Esophagus muscularis mucosa (tissue), 3 donors: ENCODE measurements around the gene FAN1.

Source experiments
- POLR2A ChIP-seq: fragments of 450-650 bp; IDR thresholded peaks from one replicate; pipeline ENCODE4 v1.6.1; 2017; ENCODE audit warnings: antibody characterized with exemption, moderate library complexity, mild to moderate bottlenecking, low read depth
- TF ChIP-seq, protein P1 (sequence below), 3 experiments: fragments of 200-600 bp in 2 of 3; fragments of 450-650 bp in 1 of 3; sonication (generic) in 2 of 3; IDR thresholded peaks; one replicate each; pipeline ENCODE4 v1.5.1; 2017 to 2019; ENCODE audit warnings: antibody characterized with exemption in 3 of 3, mild to moderate bottlenecking in 2 of 3, moderate library complexity in 1 of 3

DNA sequence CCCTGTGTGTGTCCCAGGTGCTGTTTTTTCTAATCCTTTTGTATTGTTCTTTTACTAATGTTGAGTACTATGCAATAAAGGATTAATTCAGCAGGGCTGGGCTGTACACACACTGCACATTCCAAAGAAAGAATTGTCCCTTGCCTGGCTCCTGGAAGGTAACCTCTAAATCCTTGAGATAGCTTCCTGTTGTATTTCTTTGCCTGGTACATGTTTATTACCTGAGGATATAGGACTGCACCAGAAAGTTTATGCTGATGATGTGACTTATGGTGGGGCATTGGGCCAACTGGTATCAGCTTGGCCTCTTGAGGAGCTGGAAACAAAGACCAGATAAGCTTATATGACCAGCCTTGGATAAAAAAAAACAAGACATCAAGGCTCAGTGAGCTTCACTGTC, 26.6 kb upstream of the FAN1 start:
- TF ChIP-seq, protein P1, sequence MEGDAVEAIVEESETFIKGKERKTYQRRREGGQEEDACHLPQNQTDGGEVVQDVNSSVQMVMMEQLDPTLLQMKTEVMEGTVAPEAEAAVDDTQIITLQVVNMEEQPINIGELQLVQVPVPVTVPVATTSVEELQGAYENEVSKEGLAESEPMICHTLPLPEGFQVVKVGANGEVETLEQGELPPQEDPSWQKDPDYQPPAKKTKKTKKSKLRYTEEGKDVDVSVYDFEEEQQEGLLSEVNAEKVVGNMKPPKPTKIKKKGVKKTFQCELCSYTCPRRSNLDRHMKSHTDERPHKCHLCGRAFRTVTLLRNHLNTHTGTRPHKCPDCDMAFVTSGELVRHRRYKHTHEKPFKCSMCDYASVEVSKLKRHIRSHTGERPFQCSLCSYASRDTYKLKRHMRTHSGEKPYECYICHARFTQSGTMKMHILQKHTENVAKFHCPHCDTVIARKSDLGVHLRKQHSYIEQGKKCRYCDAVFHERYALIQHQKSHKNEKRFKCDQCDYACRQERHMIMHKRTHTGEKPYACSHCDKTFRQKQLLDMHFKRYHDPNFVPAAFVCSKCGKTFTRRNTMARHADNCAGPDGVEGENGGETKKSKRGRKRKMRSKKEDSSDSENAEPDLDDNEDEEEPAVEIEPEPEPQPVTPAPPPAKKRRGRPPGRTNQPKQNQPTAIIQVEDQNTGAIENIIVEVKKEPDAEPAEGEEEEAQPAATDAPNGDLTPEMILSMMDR (IDR thresholded peaks at IDR 0.05) = no peak
- TF ChIP-seq POLR2A = no peak
